Right ventricle myocardium superior (tissue), 1 donor: Measurements from ENCODE around the gene GLRX. TPM values are rescaled to one million over a fixed set of nuclear protein-coding genes. Genes with fewer than 3 reads are reported as not detected.

Source experiments
- ATAC-seq: fragments of 200-7000 bp; cut with Tn5 transposase; one replicate; pipeline ENCODE4 v1.9.1; 2020; ENCODE audit warnings: mild to moderate bottlenecking; ENCODE audit not compliant: poor library complexity
- DNase-seq: peaks from one replicate; pipeline ENCODE4 v3.0.0-alpha.2; 2020
- intact Hi-C: fragments of 100-400 bp; cut with DNase I; formaldehyde crosslinking; loops from one replicate; pipeline ENCODE4 v1.11.2; 2022
- total RNA-seq: library from RNA; stranded (reverse); fragmentation: NEBNext Ultra II Directional; extraction: Animal tissue kit (Norgen Biotek cat#: 25700); gene quantifications from one replicate; pipeline ENCODE4 v1.2.1, GENCODE V29; 2021
- donor health status: DM: no; HTN: yes; CAD: no; lungs with severe emphysema.

Gene GLRX
- total RNA-seq, 1 donor from 2014 or later, result 104 TPM

GRCh38 chr5:95799191-95799835 is 23.2 kb downstream of the GLRX start:
- ATAC-seq, result no peak
- no peak for DNase-seq
- intact Hi-C loops, result no loop called here

DNA sequence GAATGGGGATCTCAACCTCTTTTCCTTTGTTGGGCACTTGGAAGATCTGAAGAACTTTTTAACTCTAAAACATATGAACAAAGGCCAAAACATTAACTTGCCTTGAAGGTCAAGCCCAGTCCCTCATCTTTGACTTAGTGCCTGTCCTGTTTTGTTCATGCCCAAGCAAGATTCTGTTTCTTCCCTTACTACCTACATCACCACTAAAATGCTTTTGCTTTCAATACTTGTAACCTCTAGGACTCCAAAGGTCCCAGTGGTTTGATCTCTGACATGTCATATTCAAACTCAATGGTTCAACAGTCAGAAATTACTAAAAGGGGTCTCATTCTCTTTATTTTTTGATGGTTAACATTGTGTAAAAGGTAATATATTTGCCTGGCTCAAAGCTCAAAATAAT is 24.0 kb downstream of the GLRX start:
- ATAC-seq (no peak), DNase-seq (no peak)
- intact Hi-C loops, result no loop called here

DNA sequence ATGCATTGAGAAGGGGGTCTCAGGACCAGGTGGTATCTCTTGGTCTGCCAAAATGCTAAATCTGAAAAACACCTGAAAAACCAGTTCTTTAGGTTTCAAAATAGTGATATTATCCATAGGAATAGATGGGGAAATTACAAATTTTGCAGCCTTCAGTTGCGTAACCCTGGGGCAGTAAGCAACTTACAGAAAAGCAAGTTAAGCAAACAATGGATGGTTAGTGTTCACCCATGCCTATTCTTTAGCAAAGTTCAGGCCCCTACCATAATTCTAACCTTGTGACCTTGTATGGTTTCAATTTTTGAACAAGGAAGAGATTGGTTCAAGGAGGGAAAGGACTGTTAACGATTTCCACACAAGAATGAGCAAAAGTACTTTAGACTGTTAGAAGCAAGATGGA is 24.5 kb downstream of the GLRX start:
- intact Hi-C loops, result no loop called here
- no peak for ATAC-seq
- DNase-seq, result no peak

DNA sequence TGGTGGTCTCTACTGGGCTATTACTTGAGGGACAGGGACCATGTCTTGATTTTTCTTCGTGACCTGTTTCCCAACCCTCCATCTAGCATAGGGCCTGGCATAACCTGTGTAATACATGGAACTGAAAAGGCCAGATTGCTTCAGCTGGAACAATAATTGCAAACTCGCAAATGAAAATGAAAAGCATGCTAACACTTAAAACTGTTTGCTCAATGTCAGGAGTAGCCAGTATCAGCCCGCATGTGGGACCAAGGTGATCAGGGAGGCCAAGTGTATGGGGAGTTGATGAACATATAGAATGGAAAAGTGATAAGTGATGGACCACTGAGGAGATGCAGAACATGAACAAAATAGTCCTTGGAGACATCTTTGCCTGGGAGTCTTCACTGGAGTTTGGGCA is 25.2 kb downstream of the GLRX start:
- intact Hi-C loops, result no loop called here
- ATAC-seq (no peak), DNase-seq (no peak)

DNA sequence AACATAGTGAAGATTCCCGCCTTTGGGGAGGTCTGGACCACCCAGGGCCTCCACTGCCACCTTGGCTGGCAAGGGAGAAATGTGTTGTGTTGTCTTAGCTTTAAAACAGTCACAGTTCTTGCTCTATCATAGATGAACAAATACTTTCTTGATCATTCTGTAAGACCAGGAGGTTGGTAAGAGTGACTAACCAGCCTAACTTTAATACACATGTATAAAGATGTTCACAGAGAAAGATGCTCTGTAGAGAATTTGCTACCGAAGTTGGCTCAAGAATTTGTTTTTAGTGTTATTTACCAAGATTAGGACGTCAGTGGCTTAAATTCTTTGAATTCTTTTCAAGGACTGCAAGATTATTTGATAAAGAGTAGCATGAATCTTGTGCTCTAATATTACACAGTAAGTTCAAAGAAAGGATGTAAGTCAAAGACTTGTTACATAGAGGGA is 28.4 kb downstream of the GLRX start:
- DNase-seq (no peak), ATAC-seq (no peak)
- intact Hi-C loops, result no loop called here

- no peak for ATAC-seq
- DNase-seq, result no peak
- intact Hi-C loops, result no loop called here
Measured at GRCh38 chr5:95791751-95792150, 30.8 kb downstream of the GLRX start.

GRCh38 chr5:95788493-95788892 is 34.0 kb downstream of the GLRX start:
- intact Hi-C loops, result no loop called here
- no peak for ATAC-seq
- no peak for DNase-seq

DNA sequence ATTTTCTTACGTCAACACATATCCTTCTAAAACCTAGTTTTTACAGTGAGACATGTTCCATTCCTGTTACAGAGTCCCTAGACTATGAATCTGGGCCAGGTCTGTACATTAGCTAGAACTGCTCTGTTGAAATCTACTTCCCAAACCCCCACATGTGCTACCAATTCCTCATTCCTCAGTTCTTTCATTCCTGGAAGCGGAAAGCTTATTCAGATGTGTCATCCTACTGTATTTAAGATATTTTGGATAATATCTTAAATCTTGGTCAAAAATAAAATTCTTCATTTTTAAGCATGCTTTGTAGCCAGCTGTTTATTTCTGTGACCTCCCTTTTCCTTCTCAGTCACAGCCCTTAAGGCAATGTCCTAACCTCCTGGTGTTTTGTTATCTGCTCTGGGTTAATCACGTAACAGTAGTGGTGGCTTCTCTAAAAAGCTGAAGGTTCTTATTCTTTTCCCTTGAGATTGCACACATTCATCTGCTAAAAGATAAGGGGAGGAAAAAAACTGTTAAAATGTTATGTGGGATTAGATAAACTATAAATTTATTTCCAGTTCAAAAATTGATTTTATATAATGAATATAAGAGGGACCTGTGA is 35.6 kb downstream of the GLRX start:
- intact Hi-C loops, result no loop called here

GRCh38 chr5:95784514-95785302 is 37.8 kb downstream of the GLRX start:
- peak; percentile 28 for ATAC-seq
- no peak for DNase-seq
- intact Hi-C loops, result loop anchor here (5.0 kb wide), 1 partner anchor 132 kb away; no protein-coding TSS in a partner anchor

More for the DNA sequence above, 35.6 kb downstream of the GLRX start:
- DNase-seq, result no peak
- no peak for ATAC-seq

DNA sequence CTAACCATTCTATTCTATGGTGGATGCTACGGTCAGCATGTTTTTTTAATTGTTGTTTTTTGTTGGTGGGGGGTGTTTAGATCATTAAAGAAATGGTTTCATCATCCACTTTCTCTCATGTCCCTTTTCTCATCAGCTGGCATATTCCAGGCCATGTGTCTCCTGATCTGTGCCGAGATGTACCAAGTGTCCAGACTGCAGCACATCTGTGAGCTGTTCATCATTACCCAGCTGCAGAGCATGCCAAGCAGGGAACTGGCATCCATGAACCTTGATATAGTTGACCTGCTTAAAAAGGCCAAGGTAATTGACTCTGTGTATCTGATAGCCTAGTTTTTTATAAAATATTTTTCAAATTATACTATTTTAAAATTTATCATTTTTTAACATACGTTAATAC is 38.9 kb downstream of the GLRX start:
- intact Hi-C loops, result loop anchor here (5.0 kb wide), 1 partner anchor 131 kb away; no protein-coding TSS in a partner anchor
- ATAC-seq (no peak), DNase-seq (no peak)

- DNase-seq (no peak), ATAC-seq (no peak)
- intact Hi-C loops, result loop anchor here (5.0 kb wide), 1 partner anchor 130 kb away; no protein-coding TSS in a partner anchor
Measured at GRCh38 chr5:95782181-95782580, 40.3 kb downstream of the GLRX start.

GRCh38 chr5:95781101-95781583 is 41.4 kb downstream of the GLRX start:
- intact Hi-C loops, result loop anchor here (2.0 to 5.0 kb wide), 2 partner anchors 66 to 129 kb away; no protein-coding TSS in a partner anchor
- peak; percentile 93 for ATAC-seq
- DNase-seq, result peak; percentile 85

- intact Hi-C loops, result loop anchor here (2.0 to 5.0 kb wide), 2 partner anchors 66 to 128 kb away; no protein-coding TSS in a partner anchor
- DNase-seq (no peak), ATAC-seq (peak; percentile 19)
Measured at GRCh38 chr5:95780597-95780996, 41.9 kb downstream of the GLRX start.

DNA sequence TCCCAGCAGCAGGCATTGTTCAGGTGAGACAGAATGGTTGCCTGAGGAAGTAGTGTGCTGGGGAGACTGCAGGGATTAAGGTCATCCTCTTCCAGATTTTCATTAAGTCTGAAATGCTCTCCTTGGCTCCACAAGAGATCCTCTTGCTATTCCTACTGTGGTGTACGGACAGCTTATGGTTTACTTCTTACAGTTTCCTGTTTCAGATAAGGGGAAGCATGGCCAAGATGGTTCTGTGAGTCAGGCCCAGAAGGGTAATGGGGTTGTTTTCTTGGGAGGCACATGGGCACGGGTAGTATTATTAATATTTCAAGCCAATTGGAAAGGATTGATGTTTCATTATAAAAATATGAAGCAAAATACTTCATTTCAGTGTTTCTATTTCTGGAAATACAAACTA is 42.9 kb downstream of the GLRX start:
- intact Hi-C loops, result loop anchor here (2.0 to 5.0 kb wide), 2 partner anchors 67 to 127 kb away; no protein-coding TSS in a partner anchor
- no peak for DNase-seq
- peak; percentile 4 for ATAC-seq

DNA sequence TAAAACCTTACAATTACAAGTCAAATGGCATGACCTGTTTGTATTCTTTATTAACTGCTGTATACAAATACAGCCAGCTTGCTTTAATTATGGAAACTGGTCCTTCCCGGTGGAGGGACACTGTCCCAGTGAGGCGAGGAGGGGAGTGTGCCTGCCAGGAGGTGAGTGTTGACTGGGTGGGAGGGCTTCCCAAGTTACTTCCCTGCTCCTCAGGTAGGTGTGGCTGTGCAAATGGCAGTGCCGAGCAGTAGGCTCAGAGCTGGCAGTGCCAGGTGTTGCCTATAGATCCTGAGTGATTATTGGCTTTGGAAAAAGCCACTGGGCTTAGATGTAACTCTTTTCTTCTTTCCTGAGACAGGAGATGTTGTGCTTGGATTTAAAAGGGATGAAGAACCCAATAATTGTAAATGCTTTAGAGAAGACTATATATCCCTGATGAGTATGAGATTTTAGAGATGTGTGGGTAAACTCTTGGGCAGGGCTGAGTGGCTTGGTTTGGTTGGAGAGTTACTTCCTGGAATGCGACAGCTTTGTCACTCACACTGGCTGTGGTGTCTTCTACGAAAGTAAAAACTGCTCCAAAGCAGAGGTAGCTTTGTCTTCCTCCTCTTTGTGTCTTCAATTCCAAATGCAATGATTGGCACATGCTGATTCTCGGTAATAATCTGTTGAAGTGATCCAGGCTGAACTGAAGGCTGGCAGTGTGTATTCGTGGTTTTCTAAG is 43.7 kb downstream of the GLRX start:
- ATAC-seq (no peak), DNase-seq (no peak)
- intact Hi-C loops, result no loop called here

GRCh38 chr5:95777441-95777840 is 45.1 kb downstream of the GLRX start:
- ATAC-seq (no peak), DNase-seq (no peak)
- intact Hi-C loops, result no loop called here

- no peak for DNase-seq
- peak; percentile 9 for ATAC-seq
- intact Hi-C loops, result no loop called here
Measured at GRCh38 chr5:95773335-95774059, 49.0 kb downstream of the GLRX start.

- DNase-seq (no peak), ATAC-seq (peak; percentile 13)
- intact Hi-C loops, result no loop called here
Measured at GRCh38 chr5:95771892-95772291, 50.6 kb downstream of the GLRX start.
